GM18502 (cell line): Measurements from ENCODE around the gene PEX11A.

Experiments used
- ATAC-seq: cut with Tn5 transposase; IDR thresholded peaks from one replicate; pipeline ENCODE4 v1.9.1; 2021; ENCODE audit warnings: mild to moderate bottlenecking; ENCODE audit not compliant: unreplicated experiment, poor library complexity

The PEX11A gene

DNA sequence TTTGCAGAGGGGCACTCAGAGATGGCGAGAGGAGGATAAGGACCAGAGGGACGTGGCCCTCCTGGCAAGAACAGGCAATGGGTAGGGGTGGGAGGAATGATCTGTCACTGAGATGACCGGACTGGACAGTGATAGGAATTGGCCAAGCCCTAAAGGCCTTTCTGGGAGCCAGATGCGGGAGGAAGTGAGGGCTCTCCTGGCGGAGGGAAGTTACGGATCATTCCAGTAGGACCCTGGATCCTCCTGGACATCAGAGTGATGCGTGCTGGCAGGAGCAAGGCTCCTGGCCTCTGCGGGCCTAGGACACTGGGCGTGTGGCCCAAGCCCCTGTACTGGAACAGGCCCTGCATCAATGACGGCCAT is 58.7 kb downstream of the PEX11A start:
- no peak for ATAC-seq
